ENCODE results near the gene FHOD3. TPM values are rescaled to one million over a fixed set of nuclear protein-coding genes. Genes with fewer than 3 reads are reported as not detected.

Gene FHOD3
- total and polyA plus RNA-seq, 11 donors: 109 to 532 (median 262) TPM

- no peak for TF ChIP-seq POLR2A (IDR thresholded peaks at IDR 0.05)
- TF ChIP-seq, protein P1, sequence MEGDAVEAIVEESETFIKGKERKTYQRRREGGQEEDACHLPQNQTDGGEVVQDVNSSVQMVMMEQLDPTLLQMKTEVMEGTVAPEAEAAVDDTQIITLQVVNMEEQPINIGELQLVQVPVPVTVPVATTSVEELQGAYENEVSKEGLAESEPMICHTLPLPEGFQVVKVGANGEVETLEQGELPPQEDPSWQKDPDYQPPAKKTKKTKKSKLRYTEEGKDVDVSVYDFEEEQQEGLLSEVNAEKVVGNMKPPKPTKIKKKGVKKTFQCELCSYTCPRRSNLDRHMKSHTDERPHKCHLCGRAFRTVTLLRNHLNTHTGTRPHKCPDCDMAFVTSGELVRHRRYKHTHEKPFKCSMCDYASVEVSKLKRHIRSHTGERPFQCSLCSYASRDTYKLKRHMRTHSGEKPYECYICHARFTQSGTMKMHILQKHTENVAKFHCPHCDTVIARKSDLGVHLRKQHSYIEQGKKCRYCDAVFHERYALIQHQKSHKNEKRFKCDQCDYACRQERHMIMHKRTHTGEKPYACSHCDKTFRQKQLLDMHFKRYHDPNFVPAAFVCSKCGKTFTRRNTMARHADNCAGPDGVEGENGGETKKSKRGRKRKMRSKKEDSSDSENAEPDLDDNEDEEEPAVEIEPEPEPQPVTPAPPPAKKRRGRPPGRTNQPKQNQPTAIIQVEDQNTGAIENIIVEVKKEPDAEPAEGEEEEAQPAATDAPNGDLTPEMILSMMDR (IDR thresholded peaks at IDR 0.05): no peak
- Histone ChIP-seq H3K4me3 (no peak overlapping the region), H3K27me3 (no peaks in the 10 kb centered on the region), H3K4me1 (peaks cover 0 to 50% (median 12%) of the 10 kb centered on the region in 12 donors), H3K27ac (no peak overlapping the region), H3K36me3 (no peaks in the 10 kb centered on the region), H3K9me3 (peaks cover 0 to 3% (median 0%) of the 10 kb centered on the region in 12 donors)
- intact Hi-C loops (cut with DNase I): no loop called here
- no peak for DNase-seq
- no peak for ATAC-seq
- 86 to 90% (median 88%) methylated on average over 3 of the region's 3 CpGs for WGBS, 4 donors
Measured at GRCh38 chr18:36410346-36410745, 112.8 kb downstream of the FHOD3 start.

DNA sequence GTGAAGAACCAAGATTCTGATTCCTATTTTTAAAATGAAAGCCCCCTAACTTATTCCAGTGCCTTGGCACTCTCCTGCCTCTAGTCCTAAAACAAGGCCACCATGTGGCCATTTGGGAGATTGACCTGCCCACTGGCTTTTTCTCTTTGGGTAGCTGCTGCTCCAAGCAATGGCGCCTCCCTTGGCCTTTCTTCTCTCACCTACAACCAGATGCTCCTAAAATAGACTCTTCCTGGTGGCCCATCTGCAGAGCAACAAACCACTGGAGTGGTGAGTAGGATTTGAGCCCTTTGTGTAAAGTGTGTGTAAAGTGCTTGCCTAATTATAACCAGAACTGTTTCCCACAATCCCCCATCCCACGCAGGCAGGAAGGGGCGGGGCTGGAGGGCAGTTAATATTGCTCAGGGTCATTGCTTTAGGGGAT, 114.2 kb downstream of the FHOD3 start:
- intact Hi-C loops (cut with DNase I): no loop called here
- Histone ChIP-seq H3K27ac (peak overlapping the region in 6 of 12 donors; percentile 3 to 59 (median 14)), H3K4me1 (peaks cover 0 to 48% (median 12%) of the 10 kb centered on the region in 12 donors), H3K4me3 (no peak overlapping the region), H3K27me3 (no peaks in the 10 kb centered on the region), H3K36me3 (no peaks in the 10 kb centered on the region), H3K9me3 (peaks cover 0 to 3% (median 0%) of the 10 kb centered on the region in 12 donors)
- WGBS, 4 donors: 40 to 57% (median 53%) methylated on average over 3 of the region's 3 CpGs
- ATAC-seq (peak in 3 of 4 donors; percentile 36 to 73 (median 55)), DNase-seq (no peak)
- no peak for TF ChIP-seq POLR2A (IDR thresholded peaks at IDR 0.05)
- TF ChIP-seq, protein P1 (IDR thresholded peaks at IDR 0.05): peak in 2 of 12 donors; percentile 18 to 20

GRCh38 chr18:36412778-36413177, 115.3 kb downstream of the FHOD3 start:
- peak overlapping the region in 4 of 12 donors; percentile 16 to 59 (median 24) for H3K27ac ChIP-seq
- no peak for TF ChIP-seq POLR2A (IDR thresholded peaks at IDR 0.05)
- TF ChIP-seq, protein P1 (IDR thresholded peaks at IDR 0.05): peak in 7 of 12 donors; percentile 6 to 40 (median 18)
- peak in 2 of 4 donors; percentile 18 to 33 for ATAC-seq

DNA sequence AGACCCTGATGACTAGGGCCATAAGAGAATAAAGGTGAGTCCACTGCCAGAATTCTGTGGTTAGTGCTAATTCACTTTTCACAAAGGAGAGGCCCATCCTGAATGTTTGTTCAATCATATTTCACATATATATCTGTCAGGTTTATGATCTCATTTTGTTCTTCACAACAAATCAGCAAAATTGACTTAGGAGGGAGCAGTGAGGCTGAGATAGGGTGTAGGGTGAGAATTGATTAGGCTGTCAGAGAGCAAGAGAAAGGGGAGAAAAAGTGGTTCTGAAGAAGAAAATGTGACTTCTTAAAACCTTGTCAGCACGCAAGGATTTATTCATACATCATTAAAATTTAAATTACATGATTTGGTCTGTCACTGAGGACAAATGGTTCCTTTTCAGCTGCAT, 117.7 kb downstream of the FHOD3 start:
- Histone ChIP-seq H3K36me3 (no peaks in the 10 kb centered on the region), H3K9me3 (peaks cover 0 to 3% (median 0%) of the 10 kb centered on the region in 12 donors), H3K27ac (peak overlapping the region in 8 of 12 donors; percentile 1 to 69 (median 34)), H3K4me1 (peaks cover 0 to 38% (median 21%) of the 10 kb centered on the region in 12 donors), H3K27me3 (no peaks in the 10 kb centered on the region), H3K4me3 (no peak overlapping the region)
- no peak for DNase-seq
- TF ChIP-seq POLR2A (IDR thresholded peaks at IDR 0.05): no peak
- TF ChIP-seq, protein P1 (IDR thresholded peaks at IDR 0.05): no peak
- no peak for ATAC-seq
- intact Hi-C loops (cut with DNase I): loop anchor here in 1 of 10 donors (5.0 kb wide), 1 partner anchor 43 kb away; no protein-coding TSS in a partner anchor
- WGBS, 4 donors: 85 to 89% (median 88%) methylated on average over 1 of the region's 1 CpG

More at GRCh38 chr18:36412778-36413177, 115.3 kb downstream of the FHOD3 start:
- Histone ChIP-seq H3K4me1 (peaks cover 0 to 40% (median 8%) of the 10 kb centered on the region in 12 donors), H3K36me3 (no peaks in the 10 kb centered on the region), H3K4me3 (no peak overlapping the region), H3K27me3 (no peaks in the 10 kb centered on the region), H3K9me3 (peaks cover 0 to 3% (median 0%) of the 10 kb centered on the region in 12 donors)
- intact Hi-C loops (cut with DNase I): no loop called here
- WGBS, 4 donors: 84 to 94% (median 89%) methylated on average over 1 of the region's 1 CpG
- DNase-seq: no peak
